ENCODE measurements around the gene VPS50.
"Not testable (repeated sequence)": the region's sequence is repeated elsewhere in the genome, so short reads cannot be mapped to it uniquely, and the experiment has no call there.

The VPS50 gene

GRCh38 chr7:93350338-93350737, 118.2 kb downstream of the VPS50 start:
- no peak for DNase-seq

GRCh38 chr7:93352881-93353280, 120.7 kb downstream of the VPS50 start:
- DNase-seq, result no peak

- no peak for DNase-seq
Observed at GRCh38 chr7:93354815-93355214, 122.6 kb downstream of the VPS50 start.

GRCh38 chr7:93359520-93360198, 127.5 kb downstream of the VPS50 start:
- no peak for DNase-seq

- no peak for DNase-seq
Observed at GRCh38 chr7:93361853-93362252, 129.7 kb downstream of the VPS50 start.

- DNase-seq, result no peak
Observed at GRCh38 chr7:93364806-93365205, 132.6 kb downstream of the VPS50 start.

GRCh38 chr7:93365341-93365740, 133.2 kb downstream of the VPS50 start:
- no peak for DNase-seq

GRCh38 chr7:93366816-93367215, 134.7 kb downstream of the VPS50 start:
- no peak for DNase-seq

GRCh38 chr7:93367254-93367653, 135.1 kb downstream of the VPS50 start:
- no peak for DNase-seq

GRCh38 chr7:93370937-93371336, 138.8 kb downstream of the VPS50 start:
- not testable (repeated sequence) for DNase-seq

GRCh38 chr7:93373537-93373936, 141.4 kb downstream of the VPS50 start:
- no peak for DNase-seq

- no peak for DNase-seq
Observed at GRCh38 chr7:93374345-93374940, 142.3 kb downstream of the VPS50 start.

- DNase-seq, result no peak
Observed at GRCh38 chr7:93375603-93376002, 143.4 kb downstream of the VPS50 start.

- DNase-seq, result no peak
Observed at GRCh38 chr7:93378131-93378760, 146.1 kb downstream of the VPS50 start.

- no peak for DNase-seq
Observed at GRCh38 chr7:93382362-93382761, 150.2 kb downstream of the VPS50 start.

GRCh38 chr7:93390660-93391059, 158.5 kb downstream of the VPS50 start:
- DNase-seq, result no peak

GRCh38 chr7:93392984-93393383, 160.8 kb downstream of the VPS50 start:
- DNase-seq, result no peak

GRCh38 chr7:93399642-93400041, 167.5 kb downstream of the VPS50 start:
- no peak for DNase-seq

GRCh38 chr7:93402944-93403343, 170.8 kb downstream of the VPS50 start:
- DNase-seq, result no peak

GRCh38 chr7:93407239-93407638, 175.1 kb downstream of the VPS50 start:
- DNase-seq, result no peak

- DNase-seq, result no peak
Observed at GRCh38 chr7:93409324-93409723, 177.2 kb downstream of the VPS50 start.

Measured in NK-92 treated with Interleukin-12 subunit alpha and Interleukin-12 subunit beta, amount 100 ng/mL, for 24 hours (cell line).